BLaER1 treated with 17β-estradiol and CSF1 and Interleukin-3, amounts not matched to agents 10 nM and 100 nM (cell line): ENCODE data around the gene PRKCE.

Experiments
- H3K27ac ChIP-seq, 11 experiments: shearing (Covaris generic); formaldehyde crosslinking; 2 replicates each; pipeline ENCODE4 v1.8.1; 2022
- H3K27me3 ChIP-seq, 11 experiments: shearing (Covaris generic); formaldehyde crosslinking; 2 replicates each; pipeline ENCODE4 v1.8.1; 2022
- H3K36me3 ChIP-seq, 11 experiments: shearing (Covaris generic); formaldehyde crosslinking; 2 replicates each; pipeline ENCODE4 v1.8.1; 2022
- H3K4me1 ChIP-seq, 10 experiments: shearing (Covaris generic); formaldehyde crosslinking; 2 replicates each; pipeline ENCODE4 v1.8.1; 2022
- H3K4me2 ChIP-seq, 11 experiments: shearing (Covaris generic); formaldehyde crosslinking; 2 replicates each; pipeline ENCODE4 v1.8.1; 2022
- H3K4me3 ChIP-seq, 10 experiments: shearing (Covaris generic); formaldehyde crosslinking; 2 replicates each; pipeline ENCODE4 v1.8.1; 2022
- H3K9ac ChIP-seq, 11 experiments: shearing (Covaris generic); formaldehyde crosslinking; 2 replicates each; pipeline ENCODE4 v1.8.1; 2022
- H3K9me3 ChIP-seq, 11 experiments: shearing (Covaris generic); formaldehyde crosslinking; replicated peaks in 1 of 11; 2 replicates each; pipeline ENCODE4 v1.8.1; 2022
- H4K20me1 ChIP-seq, 11 experiments: shearing (Covaris generic); formaldehyde crosslinking; 2 replicates each; pipeline ENCODE4 v1.8.1; 2022
- Cebpa-rat ChIP-seq, 11 experiments: shearing (Covaris generic); IDR thresholded peaks; 2 replicates each; pipeline ENCODE4 v1.8.1; 2022

The PRKCE gene

DNA sequence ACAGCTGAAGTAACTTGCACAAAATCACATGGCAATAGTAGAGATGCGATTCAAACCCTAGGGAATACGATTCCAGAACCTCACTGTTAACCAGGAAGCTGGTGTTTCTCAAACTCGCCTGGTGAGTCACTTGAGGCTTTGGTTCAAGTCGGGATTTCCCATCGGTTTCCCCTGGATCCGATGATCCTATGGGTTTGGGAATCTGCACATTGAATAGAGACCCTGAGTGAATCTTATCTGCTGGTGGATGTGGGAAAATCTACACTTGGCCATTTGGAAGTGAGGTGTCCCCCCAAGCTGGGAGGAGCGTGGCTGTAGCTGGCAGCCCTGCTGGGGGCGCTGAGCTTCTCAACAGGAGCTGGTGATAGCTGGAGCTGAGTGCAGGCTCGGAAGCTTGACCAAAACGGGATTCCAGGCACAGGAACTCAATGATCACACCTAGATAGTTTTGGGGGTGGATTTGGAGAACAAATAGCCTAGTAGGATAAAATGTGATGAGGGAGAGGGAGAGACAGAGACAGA, 135.4 kb downstream of the PRKCE start:
- H3K36me3 ChIP-seq = peaks cover 0 to 42% (median 3%) of the 10 kb centered on the region in 11 experiments; a peak in 11 of 22 replicates
- H4K20me1 ChIP-seq = peaks cover 0 to 100% (median 90%) of the 10 kb centered on the region in 11 experiments; a peak in 14 of 22 replicates
- peak overlapping the region; percentile 32 to 88 (median 75) for H3K4me2 ChIP-seq

DNA sequence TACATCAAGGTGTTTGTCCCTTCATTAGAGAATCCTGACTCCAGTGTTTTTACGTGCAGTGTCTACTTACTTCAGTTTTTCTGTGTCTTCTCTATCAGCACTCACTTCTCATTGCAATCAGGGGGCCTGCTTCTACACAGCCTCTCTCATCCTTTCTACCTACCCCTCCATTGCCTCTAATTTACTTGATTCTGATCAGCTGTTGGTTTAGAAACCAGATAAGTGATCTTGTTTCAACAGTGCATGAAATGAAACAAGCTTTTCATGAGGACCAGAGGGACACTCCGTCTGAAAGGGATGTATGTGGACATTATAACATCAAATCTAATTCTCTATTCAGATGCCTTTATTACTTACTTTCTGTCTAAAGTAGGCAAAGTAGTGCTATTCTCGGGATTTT, 136.9 kb downstream of the PRKCE start:
- peak overlapping the region in 6 of 11 experiments; percentile 13 to 68 (median 45); a peak in 6 of 22 replicates for H3K27ac ChIP-seq
- peaks cover 0 to 37% (median 3%) of the 10 kb centered on the region in 11 experiments; a peak in 11 of 22 replicates for H3K36me3 ChIP-seq
- H4K20me1 ChIP-seq = peaks cover 0 to 100% (median 85%) of the 10 kb centered on the region in 11 experiments; a peak in 14 of 22 replicates
- no peak overlapping the region for H3K4me3 ChIP-seq
- H3K4me2 ChIP-seq = peak overlapping the region in 9 of 11 experiments; percentile 40 to 88 (median 84); a peak in 15 of 22 replicates
- TF ChIP-seq Cebpa-rat (IDR thresholded peaks at IDR 0.05) = no peak
- no peaks in the 10 kb centered on the region for H3K9me3 ChIP-seq
- no peaks in the 10 kb centered on the region for H3K27me3 ChIP-seq
- H3K9ac ChIP-seq = no peak overlapping the region
- peaks cover 40 to 94% (median 91%) of the 10 kb centered on the region in 10 experiments for H3K4me1 ChIP-seq

More for the DNA sequence above, 135.4 kb downstream of the PRKCE start:
- peaks cover 35 to 94% (median 92%) of the 10 kb centered on the region in 10 experiments for H3K4me1 ChIP-seq
- H3K27me3 ChIP-seq = no peaks in the 10 kb centered on the region
- H3K4me3 ChIP-seq = no peak overlapping the region
- peak overlapping the region in 3 of 11 experiments; percentile 5 to 30 (median 15); a peak in 3 of 22 replicates for H3K27ac ChIP-seq
- H3K9me3 ChIP-seq = no peaks in the 10 kb centered on the region
- TF ChIP-seq Cebpa-rat (IDR thresholded peaks at IDR 0.05) = no peak
- no peak overlapping the region for H3K9ac ChIP-seq

DNA sequence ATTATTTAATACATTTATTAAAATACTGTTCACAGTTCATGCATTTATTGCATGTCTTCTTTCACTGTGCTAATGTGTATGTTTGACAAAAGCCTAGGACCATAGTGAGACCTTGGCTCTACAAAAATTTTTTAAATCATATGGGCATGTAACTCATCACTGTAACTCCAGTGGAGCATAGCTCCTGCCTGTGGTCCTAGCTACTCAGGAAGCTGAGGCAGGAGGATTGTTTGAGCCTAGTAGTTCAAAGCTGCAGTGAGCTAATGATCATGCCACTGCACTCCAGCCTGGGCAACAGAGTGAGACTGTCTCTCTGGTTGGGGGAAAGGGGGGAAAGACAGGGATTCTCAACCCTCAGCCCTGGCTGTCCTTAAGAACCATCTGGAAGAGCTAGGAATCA, 137.8 kb downstream of the PRKCE start:
- H3K4me2 ChIP-seq = peak overlapping the region in 10 of 11 experiments; percentile 40 to 88 (median 80); a peak in 20 of 22 replicates
- H3K9ac ChIP-seq = peak overlapping the region in 6 of 11 experiments; percentile 5 to 59 (median 56); a peak in 8 of 22 replicates
- no peaks in the 10 kb centered on the region for H3K27me3 ChIP-seq
- peaks cover 41 to 94% (median 91%) of the 10 kb centered on the region in 10 experiments for H3K4me1 ChIP-seq
- peaks cover 0 to 100% (median 85%) of the 10 kb centered on the region in 11 experiments; a peak in 16 of 22 replicates for H4K20me1 ChIP-seq
- H3K27ac ChIP-seq = peak overlapping the region in 8 of 11 experiments; percentile 26 to 68 (median 51); a peak in 14 of 22 replicates
- H3K4me3 ChIP-seq = peak overlapping the region in 1 of 10 experiments; percentile 7; a peak in 1 of 20 replicates
- no peaks in the 10 kb centered on the region for H3K9me3 ChIP-seq
- TF ChIP-seq Cebpa-rat (IDR thresholded peaks at IDR 0.05) = no peak
- H3K36me3 ChIP-seq = peaks cover 0 to 30% (median 0%) of the 10 kb centered on the region in 11 experiments; a peak in 10 of 22 replicates

DNA sequence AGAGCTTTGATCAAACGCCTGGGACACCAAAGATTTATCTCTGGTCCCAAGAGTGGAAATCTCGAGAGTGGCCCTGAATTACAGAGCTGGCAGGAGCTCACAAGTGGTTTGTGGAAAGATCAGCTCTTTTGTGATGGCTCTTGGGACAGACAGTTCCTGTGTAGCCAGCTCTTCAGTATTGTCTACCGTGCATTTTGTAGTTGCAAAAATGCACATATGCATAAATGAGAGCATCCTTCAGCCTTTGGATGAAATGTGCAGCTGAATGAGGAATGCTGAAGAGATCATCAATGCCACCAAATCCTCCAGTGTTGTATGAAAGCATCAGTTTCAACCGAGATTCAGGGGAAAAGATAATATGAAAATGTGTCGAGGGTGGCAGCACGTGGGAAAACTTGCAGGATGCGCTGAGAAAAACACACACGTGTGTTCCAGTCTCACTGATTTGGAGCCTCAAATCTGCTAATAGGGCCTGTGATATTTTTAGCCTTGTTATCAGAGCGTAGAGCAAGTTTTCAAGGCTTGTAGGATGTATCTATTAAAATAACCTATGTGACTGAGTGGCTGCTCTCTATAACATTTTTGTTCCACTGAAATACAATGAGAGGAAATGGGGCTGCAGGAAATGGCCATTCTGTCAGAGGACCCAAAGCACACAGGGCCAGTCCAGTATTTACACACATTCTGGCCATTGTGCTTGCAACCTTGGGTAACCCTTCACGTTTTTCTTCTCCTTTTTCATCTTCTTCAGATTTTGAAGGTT, 138.7 kb downstream of the PRKCE start:
- peak overlapping the region in 7 of 11 experiments; percentile 5 to 59 (median 56); a peak in 11 of 22 replicates for H3K9ac ChIP-seq
- H3K4me2 ChIP-seq = peak overlapping the region; percentile 19 to 88 (median 75); a peak in 21 of 22 replicates
- H3K9me3 ChIP-seq = no peaks in the 10 kb centered on the region
- peaks cover 0 to 100% (median 91%) of the 10 kb centered on the region in 11 experiments; a peak in 16 of 22 replicates for H4K20me1 ChIP-seq
- peaks cover 0 to 36% (median 3%) of the 10 kb centered on the region in 11 experiments; a peak in 10 of 22 replicates for H3K36me3 ChIP-seq
- no peak for TF ChIP-seq Cebpa-rat (IDR thresholded peaks at IDR 0.05)
- H3K4me3 ChIP-seq = peak overlapping the region in 2 of 10 experiments; percentile 7 to 23; a peak in 2 of 20 replicates
- H3K27ac ChIP-seq = peak overlapping the region in 8 of 11 experiments; percentile 13 to 68 (median 48); a peak in 13 of 22 replicates
- peaks cover 41 to 94% (median 93%) of the 10 kb centered on the region in 10 experiments for H3K4me1 ChIP-seq
- no peaks in the 10 kb centered on the region for H3K27me3 ChIP-seq

GRCh38 chr2:45793305-45793962, 142.0 kb downstream of the PRKCE start:
- peaks cover 0 to 53% (median 18%) of the 10 kb centered on the region in 11 experiments; a peak in 11 of 22 replicates for H3K36me3 ChIP-seq
- no peak for TF ChIP-seq Cebpa-rat (IDR thresholded peaks at IDR 0.05)
- H3K9ac ChIP-seq = no peak overlapping the region
- peak overlapping the region in 8 of 11 experiments; percentile 7 to 88 (median 62); a peak in 11 of 22 replicates for H3K4me2 ChIP-seq
- H3K9me3 ChIP-seq = no peaks in the 10 kb centered on the region
- H4K20me1 ChIP-seq = peaks cover 0 to 100% (median 94%) of the 10 kb centered on the region in 11 experiments; a peak in 17 of 22 replicates
- peaks cover 27 to 72% (median 64%) of the 10 kb centered on the region in 10 experiments for H3K4me1 ChIP-seq
- H3K4me3 ChIP-seq = no peak overlapping the region
- H3K27ac ChIP-seq = no peak overlapping the region
- no peaks in the 10 kb centered on the region for H3K27me3 ChIP-seq

DNA sequence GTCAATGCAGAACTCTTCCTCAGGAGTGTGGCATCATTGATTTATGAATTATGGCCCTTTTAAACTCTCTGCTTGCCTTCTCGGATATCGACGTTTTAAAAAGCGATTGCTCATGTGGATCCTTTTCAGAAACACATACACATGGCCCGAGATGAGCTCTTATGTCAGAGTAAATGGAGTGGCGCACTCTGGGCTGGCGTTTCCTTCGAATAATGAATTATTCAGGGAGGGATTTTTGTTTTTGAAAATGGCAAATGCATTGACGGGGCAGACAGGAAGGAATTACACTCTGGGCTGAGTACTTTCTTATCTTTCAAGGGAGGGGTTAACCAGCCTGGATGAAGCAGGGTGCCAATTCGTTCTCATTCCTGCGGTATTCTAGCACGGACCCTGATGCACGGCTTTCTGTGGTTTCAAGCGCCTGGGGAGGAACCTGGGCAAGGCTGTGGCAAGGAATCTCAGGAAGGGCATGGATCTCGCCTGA, 142.7 kb downstream of the PRKCE start:
- Histone ChIP-seq H3K27ac (no peak overlapping the region; a peak in 1 of 22 replicates), H4K20me1 (peaks cover 0 to 99% (median 86%) of the 10 kb centered on the region in 11 experiments; a peak in 17 of 22 replicates), H3K9ac (no peak overlapping the region), H3K4me2 (peak overlapping the region in 2 of 11 experiments; percentile 9 to 86; a peak in 3 of 22 replicates), H3K27me3 (no peaks in the 10 kb centered on the region), H3K4me3 (no peak overlapping the region), H3K36me3 (peaks cover 0 to 53% (median 18%) of the 10 kb centered on the region in 11 experiments; a peak in 11 of 22 replicates), H3K9me3 (no peaks in the 10 kb centered on the region), H3K4me1 (peaks cover 26 to 64% (median 56%) of the 10 kb centered on the region in 10 experiments)
- TF ChIP-seq Cebpa-rat (IDR thresholded peaks at IDR 0.05) = no peak

GRCh38 chr2:45796500-45796899, 145.0 kb downstream of the PRKCE start:
- Histone ChIP-seq H3K9me3 (no peaks in the 10 kb centered on the region), H3K27ac (no peak overlapping the region), H3K9ac (no peak overlapping the region), H4K20me1 (peaks cover 0 to 99% (median 87%) of the 10 kb centered on the region in 11 experiments; a peak in 17 of 22 replicates), H3K36me3 (peaks cover 0 to 50% (median 23%) of the 10 kb centered on the region in 11 experiments; a peak in 11 of 22 replicates), H3K4me3 (no peak overlapping the region), H3K4me1 (peaks cover 6 to 44% (median 40%) of the 10 kb centered on the region in 10 experiments; a peak in 17 of 20 replicates), H3K4me2 (no peak overlapping the region), H3K27me3 (no peaks in the 10 kb centered on the region)
- no peak for TF ChIP-seq Cebpa-rat (IDR thresholded peaks at IDR 0.05)
